ENCODE measurements around the gene SYT2.
"Not testable (repeated sequence)": the region's sequence is repeated elsewhere in the genome, so short reads cannot be mapped to it uniquely, and the experiment has no call there.

DNA sequence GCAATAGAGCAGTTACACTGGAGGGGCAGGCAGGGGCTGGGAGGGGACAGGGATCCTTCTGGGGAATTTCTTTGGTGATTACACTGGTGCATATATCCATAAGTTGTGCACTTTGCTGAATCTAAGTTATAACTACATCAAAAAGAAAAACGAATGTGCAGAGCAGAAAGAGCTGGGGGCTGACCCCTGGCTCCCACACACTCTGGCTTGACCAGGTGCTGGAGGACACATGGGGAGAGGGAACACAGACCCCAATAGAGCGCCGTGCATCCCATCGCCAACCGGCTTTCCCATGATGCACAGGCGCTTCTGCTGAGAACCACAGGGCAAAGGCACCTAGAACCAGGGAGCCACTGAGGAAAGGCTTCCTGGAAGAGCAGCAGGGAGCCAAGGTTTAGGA lies 80.2 kb downstream of the SYT2 start:
- TF ChIP-seq, protein P1, sequence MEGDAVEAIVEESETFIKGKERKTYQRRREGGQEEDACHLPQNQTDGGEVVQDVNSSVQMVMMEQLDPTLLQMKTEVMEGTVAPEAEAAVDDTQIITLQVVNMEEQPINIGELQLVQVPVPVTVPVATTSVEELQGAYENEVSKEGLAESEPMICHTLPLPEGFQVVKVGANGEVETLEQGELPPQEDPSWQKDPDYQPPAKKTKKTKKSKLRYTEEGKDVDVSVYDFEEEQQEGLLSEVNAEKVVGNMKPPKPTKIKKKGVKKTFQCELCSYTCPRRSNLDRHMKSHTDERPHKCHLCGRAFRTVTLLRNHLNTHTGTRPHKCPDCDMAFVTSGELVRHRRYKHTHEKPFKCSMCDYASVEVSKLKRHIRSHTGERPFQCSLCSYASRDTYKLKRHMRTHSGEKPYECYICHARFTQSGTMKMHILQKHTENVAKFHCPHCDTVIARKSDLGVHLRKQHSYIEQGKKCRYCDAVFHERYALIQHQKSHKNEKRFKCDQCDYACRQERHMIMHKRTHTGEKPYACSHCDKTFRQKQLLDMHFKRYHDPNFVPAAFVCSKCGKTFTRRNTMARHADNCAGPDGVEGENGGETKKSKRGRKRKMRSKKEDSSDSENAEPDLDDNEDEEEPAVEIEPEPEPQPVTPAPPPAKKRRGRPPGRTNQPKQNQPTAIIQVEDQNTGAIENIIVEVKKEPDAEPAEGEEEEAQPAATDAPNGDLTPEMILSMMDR (IDR thresholded peaks at IDR 0.05; ENCODE audit: low read depth, low read length, poor library complexity, severe bottlenecking) = not testable (repeated sequence)
- not testable (repeated sequence) for TF ChIP-seq EZH2phosphoT487 (IDR thresholded peaks at IDR 0.05; ENCODE audit: borderline replicate concordance, low read length)

Measured in DOHH2 (cell line).